ENCODE measurements around the gene ZFYVE28.

Gene ZFYVE28

GRCh38 chr4:2347190-2347589 lies 71.3 kb downstream of the ZFYVE28 start:
- no peak for DNase-seq

GRCh38 chr4:2343476-2343875 lies 75.0 kb downstream of the ZFYVE28 start:
- DNase-seq, result no peak

DNA sequence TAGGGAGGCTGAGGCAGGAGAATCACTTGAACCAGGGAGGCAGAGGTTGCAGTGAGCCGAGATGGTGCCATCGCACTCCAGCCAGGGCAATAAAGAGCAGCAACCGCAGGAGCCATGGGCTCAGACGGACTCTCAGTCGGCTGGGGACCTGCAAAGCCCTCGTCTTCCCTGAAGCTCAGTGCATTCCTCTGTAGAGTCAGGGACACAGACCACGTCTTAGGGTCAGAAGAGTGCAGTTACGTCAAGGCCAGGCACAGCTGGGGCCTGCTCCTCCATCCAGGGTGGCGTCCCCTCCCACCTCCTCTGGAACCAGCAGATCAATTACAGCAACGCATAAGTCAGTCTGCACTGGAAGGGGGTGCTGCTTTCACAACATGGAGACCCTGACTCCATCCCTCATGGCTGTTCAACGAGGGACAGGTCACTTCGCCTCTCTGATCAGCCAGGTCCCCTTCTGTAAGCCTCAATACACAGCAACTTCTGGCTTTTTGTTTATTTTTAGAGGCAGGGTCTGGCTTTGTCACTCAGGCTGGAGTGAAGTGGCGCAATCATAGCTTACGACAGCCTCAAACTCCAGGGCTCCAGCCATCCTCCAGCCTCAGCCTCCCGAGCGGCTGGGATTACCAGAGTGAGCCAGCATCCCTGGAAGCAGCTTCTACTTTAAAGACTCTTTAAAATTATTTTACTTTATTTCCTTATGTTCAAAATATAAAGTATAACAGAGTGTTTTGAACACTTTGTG lies 76.4 kb downstream of the ZFYVE28 start:
- no peak for DNase-seq

DNA sequence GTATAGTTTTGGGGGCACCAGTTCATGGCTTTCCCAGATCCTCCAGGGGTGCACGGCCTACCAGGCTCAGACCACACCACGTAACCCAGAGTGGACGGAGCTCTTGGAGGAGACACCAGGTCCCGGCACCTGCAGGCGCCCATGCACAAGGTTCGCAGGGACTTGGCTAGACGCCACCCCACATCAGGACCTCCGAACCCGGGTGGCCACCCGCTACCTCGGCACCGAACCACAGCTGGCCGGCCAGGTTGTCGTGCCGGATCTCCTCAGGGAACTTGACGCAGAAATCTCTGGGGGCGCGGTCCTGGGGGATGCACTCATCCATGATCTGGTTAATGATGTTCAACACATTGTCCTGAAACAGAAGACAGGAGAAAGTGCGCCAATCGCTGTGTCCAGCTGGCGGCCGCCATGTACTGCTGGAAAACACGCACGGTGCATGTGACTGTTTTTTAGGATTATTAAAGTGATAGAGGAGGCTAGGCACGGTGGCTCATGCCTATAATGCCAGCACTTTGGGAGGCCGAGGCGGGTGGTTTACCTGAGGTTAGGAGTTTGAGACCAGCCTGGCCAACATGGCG lies 77.1 kb downstream of the ZFYVE28 start:
- DNase-seq, result no peak

DNA sequence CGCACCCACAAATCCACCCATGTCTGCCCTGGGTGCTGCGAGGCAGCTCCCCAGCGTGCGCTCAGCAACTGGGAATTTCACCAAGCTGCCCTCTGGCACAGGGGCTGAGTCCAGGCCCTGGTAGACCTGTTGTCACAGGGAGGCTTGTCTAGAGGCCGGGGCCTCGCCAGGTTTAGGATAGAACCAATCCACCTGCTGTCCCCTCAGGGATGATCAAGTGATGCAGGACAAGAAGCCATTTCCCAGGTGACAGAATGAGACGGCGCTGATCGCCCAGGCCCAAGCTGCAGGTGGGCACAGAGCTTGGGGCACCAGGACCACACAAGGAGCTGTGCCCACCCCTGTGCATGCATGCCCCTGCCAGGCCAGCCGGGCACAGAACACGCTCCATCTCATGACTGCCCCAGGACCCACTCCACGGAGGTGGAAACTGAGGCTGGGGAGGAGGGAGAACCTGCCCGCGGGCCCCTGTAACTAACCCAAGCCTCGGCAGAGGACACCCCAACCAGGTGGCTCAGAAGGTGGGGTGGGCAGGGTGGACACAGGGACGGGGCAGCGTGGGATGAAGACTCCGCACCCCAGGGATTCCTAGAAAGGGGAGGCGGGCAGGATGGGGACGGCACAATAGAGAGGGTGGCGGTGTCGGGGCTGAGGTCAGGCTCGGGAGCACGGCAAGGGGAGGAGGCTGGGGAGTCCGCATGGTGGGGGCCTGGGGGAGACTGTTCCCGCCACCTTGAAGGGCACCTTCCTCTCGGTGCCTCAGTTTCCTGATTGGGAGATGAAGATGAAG lies 78.0 kb downstream of the ZFYVE28 start:
- no peak for DNase-seq

DNA sequence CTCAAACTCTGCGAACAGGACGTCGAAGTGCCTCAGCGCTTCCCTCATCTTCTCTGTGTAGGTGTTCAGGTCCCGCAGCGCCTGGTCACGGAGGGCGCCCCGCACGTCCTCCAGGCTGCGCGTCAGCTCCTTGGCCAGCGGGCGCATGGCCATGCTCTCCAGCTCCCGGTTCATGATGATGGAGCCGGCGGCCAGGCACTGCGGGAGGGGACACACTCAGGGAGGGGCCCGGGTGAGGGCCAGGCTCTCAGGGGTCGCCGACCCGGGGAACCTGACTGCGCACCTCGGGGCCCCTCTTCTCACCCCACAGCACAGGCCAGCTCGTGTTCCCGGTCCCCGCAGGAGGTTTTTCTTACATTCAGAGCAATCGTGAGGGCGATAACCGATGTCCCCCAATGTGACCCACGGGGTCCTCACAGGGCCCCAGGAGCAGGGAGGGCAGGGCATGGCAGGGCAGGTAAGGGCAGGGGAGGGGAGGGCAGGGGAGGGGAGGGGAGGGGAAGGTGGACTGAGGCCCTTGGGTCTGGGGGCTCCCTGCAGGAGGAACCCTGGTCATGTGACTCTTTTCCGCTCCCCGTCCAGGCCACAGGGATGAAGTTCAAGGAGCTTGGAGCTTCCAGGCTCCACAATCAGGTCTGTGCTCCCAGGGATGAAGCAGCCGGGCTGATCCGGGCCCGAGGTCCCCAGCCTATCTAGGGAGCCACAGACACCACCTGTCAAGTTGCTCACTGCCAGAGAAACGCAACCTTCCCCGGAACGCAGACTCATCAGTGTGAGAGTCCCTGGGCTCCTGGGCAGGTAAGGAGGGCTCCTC lies 78.8 kb downstream of the ZFYVE28 start:
- no peak for DNase-seq

- DNase-seq, result no peak
Measured at GRCh38 chr4:2338754-2339457, 79.5 kb downstream of the ZFYVE28 start.

- DNase-seq, result no peak
Measured at GRCh38 chr4:2337896-2338295, 80.5 kb downstream of the ZFYVE28 start.

DNA sequence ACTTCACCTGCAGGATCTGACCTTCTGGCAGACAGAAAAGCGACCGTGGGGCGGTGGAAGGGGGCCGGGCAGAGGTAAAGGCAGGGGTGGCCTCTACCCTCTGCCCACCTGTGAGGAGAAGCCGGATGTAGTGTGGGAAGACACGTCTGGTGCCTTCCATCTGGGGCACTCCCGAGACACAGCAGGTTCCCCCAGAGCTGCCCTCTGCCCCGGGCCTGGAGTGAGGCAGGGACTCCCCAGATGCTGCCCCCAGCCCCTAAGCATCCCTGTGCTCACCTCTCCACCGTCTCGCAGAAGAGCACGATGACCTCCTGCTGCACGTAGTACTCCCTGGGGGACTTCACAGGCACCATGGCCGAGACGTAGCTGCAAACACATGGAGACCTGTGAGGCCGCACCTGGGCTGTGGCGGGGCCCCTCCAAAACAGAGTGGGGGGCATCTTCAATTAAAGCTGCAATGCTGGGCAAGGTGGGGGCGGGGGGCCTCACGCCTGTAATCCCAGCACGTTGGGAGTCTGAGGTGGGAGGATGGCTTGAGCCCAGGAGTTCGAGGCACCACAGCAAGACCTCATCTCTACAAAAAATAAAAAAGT lies 81.2 kb downstream of the ZFYVE28 start:
- no peak for DNase-seq

- no peak for DNase-seq
Measured at GRCh38 chr4:2336659-2337058, 81.8 kb downstream of the ZFYVE28 start.

DNA sequence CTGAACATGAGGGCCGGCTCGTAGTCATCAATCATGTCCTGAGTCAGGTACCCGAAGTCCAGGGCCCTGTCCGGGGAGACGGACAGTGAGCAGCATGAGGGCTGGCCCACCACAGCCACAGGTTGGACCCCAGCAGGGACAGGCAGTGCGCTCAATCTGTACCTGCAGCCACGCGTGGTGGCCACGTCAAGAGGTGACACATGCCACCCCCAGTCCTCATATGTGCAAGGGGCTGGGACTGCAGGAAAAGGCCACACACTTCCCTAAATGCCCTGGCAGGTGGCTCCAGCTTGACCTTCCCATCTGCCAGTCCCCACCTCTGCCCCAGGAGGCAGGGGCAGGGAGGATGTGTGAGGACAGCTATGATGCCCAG lies 82.7 kb downstream of the ZFYVE28 start:
- no peak for DNase-seq

- no peak for DNase-seq
Measured at GRCh38 chr4:2334826-2335728, 83.4 kb downstream of the ZFYVE28 start.

GRCh38 chr4:2333916-2334644 lies 84.4 kb downstream of the ZFYVE28 start:
- DNase-seq, result no peak

DNA sequence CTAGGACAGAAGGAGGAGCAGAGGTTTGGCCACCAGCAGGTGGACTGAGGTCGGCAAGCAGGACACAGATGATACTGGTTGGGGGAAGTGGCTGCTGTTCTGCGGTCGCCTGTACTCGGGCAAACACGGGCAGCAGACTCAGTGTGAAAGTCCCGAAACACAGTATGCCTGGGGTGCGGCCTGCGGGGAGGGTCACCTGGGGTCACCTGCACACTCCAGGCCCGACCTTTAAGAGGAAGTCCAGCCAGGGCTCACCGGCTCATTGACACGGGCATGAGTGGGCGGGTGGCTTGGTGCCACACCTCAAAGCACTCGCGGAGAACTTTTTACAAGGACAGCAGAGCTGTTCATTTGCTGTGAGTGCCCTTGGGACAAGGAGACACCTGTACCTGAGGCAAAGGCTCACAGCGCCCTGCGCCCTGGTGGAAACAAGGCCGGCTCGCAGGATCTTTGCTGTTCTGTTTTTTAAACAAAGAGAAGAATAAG lies 85.0 kb downstream of the ZFYVE28 start:
- no peak for DNase-seq

DNA sequence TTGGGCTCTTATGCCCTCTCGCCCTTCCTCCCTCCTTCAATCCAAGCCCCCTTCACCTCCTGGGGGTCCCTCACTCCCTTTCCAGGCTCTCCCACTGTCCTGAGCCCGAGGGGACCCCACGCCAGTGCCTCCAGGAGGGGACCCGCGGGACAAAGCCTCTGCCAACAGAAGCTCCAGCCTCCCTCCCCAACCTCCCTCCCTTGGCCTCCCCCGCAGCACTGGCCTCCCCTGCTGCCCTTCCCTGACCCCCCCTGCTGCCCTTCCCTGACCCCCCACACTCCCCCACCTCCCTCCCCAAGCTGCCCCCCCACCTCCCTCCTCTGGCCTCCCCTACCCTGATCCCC lies 85.5 kb downstream of the ZFYVE28 start:
- DNase-seq, result no peak

DNA sequence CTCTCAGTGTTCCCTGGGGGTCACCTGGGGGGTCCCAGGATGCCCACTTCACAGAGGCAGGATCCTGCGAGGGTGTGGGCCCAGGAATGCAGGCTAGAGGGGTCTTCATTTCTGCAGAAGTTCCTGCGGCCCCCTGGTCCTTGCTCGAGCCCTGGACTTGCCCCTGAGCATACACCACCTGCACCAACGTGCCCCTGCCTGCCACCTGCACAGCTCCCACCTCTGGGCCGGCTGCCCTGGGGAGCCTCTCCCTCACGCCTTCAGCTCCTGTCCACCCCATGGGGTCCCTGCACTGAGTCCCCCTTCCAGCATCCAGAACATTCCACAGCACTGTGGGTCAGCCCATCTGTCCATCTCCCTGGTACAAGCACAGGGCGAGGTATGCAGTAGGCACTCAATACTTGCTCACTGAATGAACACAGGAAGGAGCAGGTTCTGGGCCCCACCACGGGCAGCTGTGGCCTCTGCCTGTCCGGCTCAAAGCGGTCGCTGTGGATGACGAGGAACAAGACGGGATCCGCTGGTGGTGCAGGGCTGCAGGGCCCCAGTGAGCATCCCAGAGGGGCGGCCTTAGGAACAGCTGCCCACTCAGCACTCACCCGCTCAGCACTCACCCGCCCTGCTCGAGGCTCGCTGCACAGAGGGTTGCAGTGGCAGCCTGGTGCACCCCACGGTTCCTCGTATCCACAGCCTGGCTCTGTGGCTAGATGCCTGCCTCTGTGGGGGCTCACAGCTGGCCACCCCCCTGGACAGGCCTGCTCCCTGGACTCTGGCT lies 86.1 kb downstream of the ZFYVE28 start:
- no peak for DNase-seq

DNA sequence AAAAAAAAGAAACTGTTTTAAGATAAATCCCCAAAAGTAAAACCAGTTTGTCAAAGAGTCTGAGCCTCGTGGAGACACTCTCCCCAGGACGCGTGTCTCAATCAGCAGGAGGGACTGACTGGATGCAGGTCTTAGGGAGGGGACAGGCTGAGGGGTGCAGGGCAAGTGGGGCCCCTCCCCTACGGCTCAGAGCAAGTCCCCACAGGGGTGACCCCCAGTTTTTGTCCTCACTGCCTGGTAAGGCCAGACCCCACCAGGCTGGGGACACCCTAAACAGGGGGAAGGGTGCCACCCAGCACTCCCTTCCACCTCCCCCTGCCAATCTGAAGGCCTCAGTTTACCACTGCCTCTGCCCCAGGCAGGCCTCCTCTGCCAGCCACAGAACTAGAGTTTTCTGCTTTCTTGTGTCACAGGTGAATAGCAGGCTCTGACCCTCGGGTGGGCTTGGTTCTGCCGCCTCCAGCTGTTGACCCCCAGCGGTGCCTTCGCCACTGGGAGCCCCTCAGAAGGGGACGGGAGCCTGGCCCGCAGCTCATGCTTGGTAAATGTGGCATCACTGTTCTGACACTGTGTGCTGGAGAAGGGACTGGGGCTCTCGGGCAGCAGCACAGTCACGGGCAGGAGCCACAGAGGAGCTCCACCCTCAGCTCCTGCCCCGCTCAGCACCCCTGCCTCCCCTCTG lies 86.8 kb downstream of the ZFYVE28 start:
- no peak for DNase-seq

- DNase-seq, result no peak
Measured at GRCh38 chr4:2331043-2331420, 87.4 kb downstream of the ZFYVE28 start.

All from NCI-H2081 treated with DMSO at 0.1 percent for 48 hours (cell line).